Esophagus (tissue), 2 donors: ENCODE results near the gene HLA-DQA1. TPM values are rescaled to one million over a fixed set of nuclear protein-coding genes. Genes with fewer than 3 reads are reported as not detected.
"Not testable (repeated sequence)": the region's sequence is repeated elsewhere in the genome, so short reads cannot be mapped to it uniquely, and the experiment has no call there.

Experiments used
- H3K27ac ChIP-seq, 2 donors: one replicate each; pipeline ENCODE4 v1.5.1; 2013; ENCODE audit warnings: low read depth in 2 of 2, mild to moderate bottlenecking in 2 of 2, inconsistent platforms in 1 of 2, low read length in 1 of 2, moderate library complexity in 1 of 2
- H3K27me3 ChIP-seq, 2 donors: one replicate each; pipeline ENCODE4 v1.6.1; 2013; ENCODE audit warnings: low read length in 2 of 2, control low read depth in 1 of 2, mild to moderate bottlenecking in 1 of 2; ENCODE audit not compliant: insufficient read depth in 2 of 2, control insufficient read depth in 1 of 2
- H3K36me3 ChIP-seq, 2 donors: one replicate each; pipeline ENCODE4 v1.6.1; 2013; ENCODE audit warnings: low read length in 1 of 2; ENCODE audit not compliant: control insufficient read depth in 2 of 2, insufficient read depth in 2 of 2
- H3K4me1 ChIP-seq, 2 donors: one replicate each; pipeline ENCODE4 v1.6.1; 2013; ENCODE audit warnings: low read length in 1 of 2; ENCODE audit not compliant: control insufficient read depth in 2 of 2, insufficient read depth in 2 of 2
- H3K4me3 ChIP-seq, 2 donors: one replicate each; pipeline ENCODE4 v1.5.1; 2013; ENCODE audit warnings: low read length in 2 of 2, mild to moderate bottlenecking in 2 of 2, low read depth in 1 of 2, moderate library complexity in 1 of 2
- H3K9me3 ChIP-seq, 2 donors: one replicate each; pipeline ENCODE4 v1.6.1; 2013; ENCODE audit warnings: mild to moderate bottlenecking in 2 of 2, low read depth in 1 of 2, low read length in 1 of 2, moderate library complexity in 1 of 2; ENCODE audit not compliant: control insufficient read depth in 2 of 2, insufficient read depth in 1 of 2
- WGBS, 2 donors: extraction: QIAGEN DNeasy Blood & Tissue Kit; methylation state at CpG; one replicate each; pipeline ENCODE4 v1.1.7; 2013; 5-methylcytosine and 5-hydroxymethylcytosine counted together
- polyA plus RNA-seq, 2 donors: library from polyadenylated mRNA; stranded (reverse); fragments of 200-250 nt; gene quantifications; one replicate each; pipeline ENCODE4 v1.2.3, GENCODE V29; 2013
- donor health status: healthy with polysubstance abuse.
- donor health status: Bipolar disorder and iron deficiency.

Gene HLA-DQA1
- polyA plus RNA-seq, 2 donors = 2.8 to 42.9 TPM

DNA sequence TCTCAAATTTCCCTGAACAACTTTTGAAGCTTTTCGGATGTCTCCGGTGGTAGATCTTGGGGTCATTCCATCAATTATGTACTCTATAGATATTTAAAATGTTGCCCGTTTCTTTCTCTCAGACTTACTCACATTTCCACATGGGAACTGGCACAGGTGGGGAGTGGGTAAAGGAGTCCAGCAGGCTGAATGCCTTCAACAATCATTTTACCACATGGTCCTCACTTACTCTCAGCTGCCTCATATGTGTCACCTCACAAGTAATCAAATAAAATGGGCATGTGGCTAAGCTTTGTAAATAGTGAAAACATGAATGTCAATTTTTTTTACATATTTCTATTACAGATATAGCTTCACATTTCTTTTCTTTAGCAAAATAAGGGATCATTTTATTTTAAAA, 677 bp downstream of the HLA-DQA1 start:
- 77 to 79% methylated on average over 3 of the region's 3 CpGs for WGBS, 2 donors
- Histone ChIP-seq H3K9me3 (no peaks in the 10 kb centered on the region), H3K4me1 (no peaks in the 10 kb centered on the region), H3K4me3 (no peak overlapping the region), H3K27ac (no peak overlapping the region), H3K36me3 (no peaks in the 10 kb centered on the region), H3K27me3 (peaks cover 0 to 2% of the 10 kb centered on the region in 2 donors)

DNA sequence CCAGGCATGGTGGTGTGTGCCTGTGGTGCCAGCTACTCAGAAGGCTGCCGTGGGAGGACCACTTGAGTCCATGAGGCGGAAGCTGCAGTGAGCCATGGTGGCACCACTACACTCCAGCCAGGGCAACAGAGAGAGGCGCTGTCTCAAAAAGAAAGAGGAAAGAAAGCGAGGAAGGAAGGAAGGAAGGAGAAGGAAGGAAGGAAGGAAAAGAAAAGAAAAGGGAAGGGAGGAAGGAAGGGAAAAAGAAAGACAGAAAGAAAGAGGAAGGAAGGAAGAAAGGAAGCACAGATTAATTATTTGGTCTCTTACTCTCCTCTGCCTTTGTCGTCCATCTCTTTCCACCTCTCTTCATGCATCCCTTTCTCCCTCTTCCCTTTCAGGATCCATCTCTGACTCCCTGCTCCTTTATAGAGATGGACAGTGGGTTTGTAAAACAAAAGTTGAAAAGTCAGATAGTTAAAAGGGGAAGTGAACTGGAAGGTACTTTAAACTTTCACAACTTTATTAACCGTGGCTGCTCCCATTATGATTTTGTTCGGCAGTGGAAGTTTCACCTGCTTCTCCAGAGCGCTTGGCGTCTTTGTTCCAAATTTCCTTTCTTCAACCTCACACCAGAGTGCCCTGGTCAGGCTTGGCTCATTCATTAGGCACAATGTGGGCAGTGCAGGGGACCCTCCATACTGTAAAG, 1.5 kb downstream of the HLA-DQA1 start:
- Histone ChIP-seq H3K27me3 (peaks cover 0 to 2% of the 10 kb centered on the region in 2 donors), H3K36me3 (no peaks in the 10 kb centered on the region), H3K4me1 (no peaks in the 10 kb centered on the region), H3K4me3 (no peak overlapping the region), H3K27ac (no peak overlapping the region), H3K9me3 (no peaks in the 10 kb centered on the region)
- WGBS, 2 donors = 57 to 79% methylated on average over 9 of the region's 9 CpGs

DNA sequence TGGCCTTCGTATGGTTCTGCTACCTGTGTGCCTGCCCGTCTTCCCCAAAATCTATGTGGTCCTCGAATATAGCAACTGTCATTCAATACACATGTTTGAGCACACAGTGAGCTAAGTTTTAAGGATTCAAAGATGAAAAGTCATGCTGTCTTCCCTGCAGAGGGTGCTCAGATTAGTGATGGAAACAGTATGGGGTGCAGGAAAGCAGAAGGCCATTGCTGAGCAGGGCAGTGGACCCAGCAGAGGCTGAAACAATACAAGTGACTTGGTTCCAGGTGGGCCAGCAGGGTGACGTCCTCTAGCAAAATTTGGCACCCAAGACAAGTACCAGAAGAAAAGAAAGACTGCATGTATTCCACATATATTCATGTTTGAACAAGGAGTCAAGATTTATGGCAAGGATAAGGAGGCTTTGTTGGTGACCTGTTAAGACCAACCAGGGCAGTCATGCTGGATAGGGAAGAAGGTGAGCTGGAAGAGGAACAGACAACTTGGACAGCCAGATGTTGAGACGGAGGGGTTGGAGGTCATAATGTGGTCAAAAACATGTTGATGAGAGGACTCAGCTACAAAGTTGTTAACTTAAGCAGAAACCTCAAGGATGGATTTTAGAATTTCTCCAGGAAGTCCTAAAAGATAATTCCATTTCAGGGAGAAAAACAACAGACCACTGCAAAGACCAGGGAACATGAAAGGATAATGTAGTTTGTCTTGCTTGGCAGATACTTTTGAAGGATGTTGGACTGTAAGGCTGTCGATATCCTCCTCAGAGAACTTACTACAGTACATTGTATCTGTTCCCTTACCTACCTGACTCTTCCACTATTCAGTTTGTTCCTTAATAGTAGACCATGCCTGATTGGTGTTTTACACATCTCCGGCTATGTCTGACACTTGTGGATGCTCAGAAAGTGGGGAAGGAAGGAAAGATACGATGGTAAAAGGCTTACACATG, 2.5 kb downstream of the HLA-DQA1 start:
- no peak overlapping the region for H3K4me3 ChIP-seq
- H3K36me3 ChIP-seq = no peaks in the 10 kb centered on the region
- no peak overlapping the region for H3K27ac ChIP-seq
- peaks cover 0 to 2% of the 10 kb centered on the region in 2 donors for H3K27me3 ChIP-seq
- no peaks in the 10 kb centered on the region for H3K4me1 ChIP-seq
- H3K9me3 ChIP-seq = no peaks in the 10 kb centered on the region
- 64 to 77% methylated on average over 8 of the region's 8 CpGs for WGBS, 2 donors

DNA sequence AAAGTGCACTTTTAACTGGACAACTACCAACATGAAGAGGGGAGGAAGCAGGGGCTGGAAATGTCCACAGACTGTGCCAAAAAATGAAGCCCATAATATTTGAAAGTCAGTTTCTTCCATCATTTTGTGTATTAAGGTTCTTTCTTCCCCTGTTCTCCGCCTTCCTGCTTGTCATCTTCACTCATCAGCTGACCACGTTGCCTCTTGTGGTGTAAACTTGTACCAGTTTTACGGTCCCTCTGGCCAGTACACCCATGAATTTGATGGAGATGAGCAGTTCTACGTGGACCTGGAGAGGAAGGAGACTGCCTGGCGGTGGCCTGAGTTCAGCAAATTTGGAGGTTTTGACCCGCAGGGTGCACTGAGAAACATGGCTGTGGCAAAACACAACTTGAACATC, 3.9 kb downstream of the HLA-DQA1 start:
- H3K4me1 ChIP-seq = no peaks in the 10 kb centered on the region
- H3K36me3 ChIP-seq = no peaks in the 10 kb centered on the region
- H3K27me3 ChIP-seq = peaks cover 0 to 2% of the 10 kb centered on the region in 2 donors
- H3K9me3 ChIP-seq = no peaks in the 10 kb centered on the region
- no peak overlapping the region for H3K27ac ChIP-seq
- no peak overlapping the region for H3K4me3 ChIP-seq
- 85 to 86% methylated on average over 6 of the region's 6 CpGs for WGBS, 2 donors

DNA sequence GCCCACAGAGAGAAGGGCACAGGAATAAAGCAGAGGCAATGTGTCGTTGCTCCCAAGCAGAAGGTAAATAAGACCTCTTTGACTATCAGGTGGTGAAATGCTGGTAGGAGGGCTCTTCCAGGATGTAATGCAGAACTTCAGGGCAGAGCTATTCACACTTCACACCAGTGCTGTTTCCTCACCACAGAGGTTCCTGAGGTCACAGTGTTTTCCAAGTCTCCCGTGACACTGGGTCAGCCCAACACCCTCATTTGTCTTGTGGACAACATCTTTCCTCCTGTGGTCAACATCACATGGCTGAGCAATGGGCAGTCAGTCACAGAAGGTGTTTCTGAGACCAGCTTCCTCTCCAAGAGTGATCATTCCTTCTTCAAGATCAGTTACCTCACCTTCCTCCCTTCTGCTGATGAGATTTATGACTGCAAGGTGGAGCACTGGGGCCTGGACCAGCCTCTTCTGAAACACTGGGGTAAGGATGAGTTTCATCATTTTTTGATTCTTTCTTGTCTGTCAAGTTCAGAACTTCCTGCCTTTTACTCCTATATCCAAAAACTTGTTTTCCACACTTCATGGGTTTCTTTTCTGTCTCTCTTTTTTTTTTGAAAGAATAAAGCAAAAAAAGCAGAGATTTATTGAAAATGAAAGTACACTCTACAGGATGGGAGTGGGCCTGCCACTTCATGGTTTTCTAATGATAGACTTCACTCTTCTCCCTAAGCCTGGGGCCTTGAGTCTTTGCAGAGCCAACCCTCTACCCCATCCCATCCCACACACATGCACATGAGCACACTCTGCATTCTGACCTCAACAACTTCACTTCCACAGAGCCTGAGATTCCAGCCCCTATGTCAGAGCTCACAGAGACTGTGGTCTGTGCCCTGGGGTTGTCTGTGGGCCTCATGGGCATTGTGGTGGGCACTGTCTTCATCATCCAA, 4.8 kb downstream of the HLA-DQA1 start:
- WGBS, 2 donors = 52 to 62% methylated on average over 2 of the region's 2 CpGs
- not testable (repeated sequence) for H3K36me3 ChIP-seq, H3K27ac ChIP-seq, H3K27me3 ChIP-seq, H3K4me1 ChIP-seq, H3K9me3 ChIP-seq, H3K4me3 ChIP-seq

DNA sequence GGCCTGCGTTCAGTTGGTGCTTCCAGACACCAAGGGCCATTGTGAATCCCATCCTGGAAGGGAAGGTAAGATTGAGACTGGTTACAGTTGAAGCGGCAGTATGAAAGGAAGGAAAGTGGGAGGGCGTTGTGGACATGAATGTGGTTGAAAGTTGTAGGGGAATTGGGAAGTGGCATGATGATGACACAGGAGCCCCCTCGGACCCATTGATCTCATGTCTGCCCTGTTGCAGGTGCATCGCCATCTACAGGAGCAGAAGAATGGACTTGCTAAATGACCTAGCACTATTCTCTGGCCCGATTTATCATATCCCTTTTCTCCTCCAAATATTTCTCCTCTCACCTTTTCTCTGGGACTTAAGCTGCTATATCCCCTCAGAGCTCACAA, 5.5 kb downstream of the HLA-DQA1 start:
- WGBS, 2 donors = 75 to 87% methylated on average over 6 of the region's 6 CpGs
- Histone ChIP-seq H3K9me3 (no peaks in the 10 kb centered on the region), H3K27me3 (no peaks in the 10 kb centered on the region), H3K27ac (no peak overlapping the region), H3K36me3 (no peaks in the 10 kb centered on the region), H3K4me3 (no peak overlapping the region), H3K4me1 (no peaks in the 10 kb centered on the region)

DNA sequence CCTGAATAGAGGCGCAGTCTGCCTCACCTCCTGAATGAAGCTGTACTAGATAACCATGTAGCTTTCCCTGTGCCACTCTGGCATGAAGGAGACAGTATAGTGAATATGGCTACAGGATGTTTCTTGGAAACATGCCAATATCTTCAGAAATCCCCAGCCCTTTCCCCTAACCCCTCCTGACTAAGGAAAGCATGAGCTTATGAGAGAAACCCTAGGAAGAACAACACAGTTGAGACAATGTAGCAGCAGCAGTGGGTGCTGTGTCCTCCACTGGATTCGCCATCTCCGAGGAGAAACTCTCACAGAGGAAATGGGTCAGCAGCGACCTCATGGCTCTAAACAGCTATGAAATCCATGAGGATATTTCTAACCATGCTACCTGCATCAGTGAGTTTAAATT, 6.7 kb downstream of the HLA-DQA1 start:
- no peaks in the 10 kb centered on the region for H3K9me3 ChIP-seq

DNA sequence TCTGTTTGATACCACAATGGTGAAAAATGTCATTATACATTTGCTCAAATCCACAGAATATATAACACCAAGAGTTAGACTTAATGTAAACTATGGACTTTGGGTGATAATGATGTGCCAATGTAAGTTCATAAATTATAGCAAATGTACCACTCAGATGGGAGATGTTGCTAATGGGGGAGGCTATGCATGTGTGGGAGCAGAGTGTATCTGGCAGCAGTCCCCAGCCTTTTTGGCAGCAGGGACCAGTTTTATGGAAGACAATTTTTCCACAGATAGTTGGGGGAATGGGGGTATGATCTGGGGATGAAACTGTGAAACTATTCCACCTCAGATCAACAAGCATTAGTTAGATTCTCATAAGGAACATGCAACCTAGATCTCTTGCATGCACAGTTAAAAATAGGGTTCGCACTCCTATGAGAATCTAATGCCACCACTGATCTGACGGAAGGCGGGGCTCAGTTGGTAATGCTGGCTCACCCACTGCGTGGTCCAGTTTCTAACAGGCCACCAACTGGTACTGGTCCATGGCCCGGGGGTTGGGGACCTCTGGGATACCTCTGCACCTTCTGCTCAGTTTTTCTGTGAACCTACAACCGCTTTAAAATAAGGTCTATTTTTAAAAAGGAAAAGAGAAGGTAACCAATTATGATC, 8.0 kb downstream of the HLA-DQA1 start:
- 95% methylated on average over 6 of the region's 6 CpGs for WGBS, 2 donors
- H3K27me3 ChIP-seq = no peaks in the 10 kb centered on the region
- H3K9me3 ChIP-seq = no peaks in the 10 kb centered on the region
- H3K4me1 ChIP-seq = no peaks in the 10 kb centered on the region
- H3K4me3 ChIP-seq = no peak overlapping the region
- H3K36me3 ChIP-seq = no peaks in the 10 kb centered on the region
- no peak overlapping the region for H3K27ac ChIP-seq

More for the DNA sequence above, 6.7 kb downstream of the HLA-DQA1 start:
- no peak overlapping the region for H3K27ac ChIP-seq
- no peaks in the 10 kb centered on the region for H3K36me3 ChIP-seq
- no peaks in the 10 kb centered on the region for H3K4me1 ChIP-seq
- WGBS, 2 donors = 84 to 88% methylated on average over 4 of the region's 4 CpGs
- no peaks in the 10 kb centered on the region for H3K27me3 ChIP-seq
- no peak overlapping the region for H3K4me3 ChIP-seq

DNA sequence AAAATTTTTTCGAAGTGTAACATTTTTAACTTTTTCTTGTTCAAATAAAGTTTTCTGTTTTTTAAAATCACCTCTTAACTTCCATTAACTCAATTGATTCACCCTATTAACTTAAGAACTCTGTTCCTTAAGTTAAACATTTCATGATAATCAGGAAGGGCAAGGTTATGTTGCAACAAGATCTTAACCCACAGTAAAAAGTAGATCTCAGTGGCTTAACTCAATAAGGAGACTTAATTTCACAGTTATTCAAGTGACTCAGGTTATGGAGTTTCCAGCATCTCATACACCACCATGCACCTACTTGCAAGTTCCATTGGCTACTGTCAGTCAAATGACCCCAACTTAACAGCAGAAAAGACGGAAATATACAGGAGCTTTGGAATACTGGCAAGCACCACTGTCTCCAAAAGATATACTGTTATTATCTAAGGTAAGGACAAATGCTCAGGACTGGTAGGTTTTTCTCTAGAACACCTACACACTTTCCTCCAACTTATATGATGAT, 18.1 kb downstream of the HLA-DQA1 start:
- WGBS, 2 donors = 92 to 94% methylated on average over 2 of the region's 2 CpGs
- no peaks in the 10 kb centered on the region for H3K4me1 ChIP-seq

More for the DNA sequence above, 18.1 kb downstream of the HLA-DQA1 start:
- no peaks in the 10 kb centered on the region for H3K36me3 ChIP-seq
- H3K4me3 ChIP-seq = no peak overlapping the region
- H3K27me3 ChIP-seq = no peaks in the 10 kb centered on the region
- no peak overlapping the region for H3K27ac ChIP-seq
- H3K9me3 ChIP-seq = no peaks in the 10 kb centered on the region
